ENCODE measurements around the gene ST3GAL4.
"Not testable (repeated sequence)": the region's sequence is repeated elsewhere in the genome, so short reads cannot be mapped to it uniquely, and the experiment has no call there.

Gene ST3GAL4

GRCh38 chr11:126337474-126338241, 17.8 kb upstream of the ST3GAL4 start:
- H3K9me3 Mint-ChIP-seq: no peaks in the 10 kb centered on the region
- H3K27me3 Mint-ChIP-seq: no peaks in the 10 kb centered on the region
- H3K4me3 Mint-ChIP-seq: no peak overlapping the region
- no peak for ATAC-seq
- H3K27ac Mint-ChIP-seq: no peak overlapping the region
- peaks cover 82% of the 10 kb centered on the region for H3K36me3 Mint-ChIP-seq
- peaks cover 9% of the 10 kb centered on the region for H3K4me1 Mint-ChIP-seq

- Mint-ChIP-seq H3K4me1 (peaks cover 9% of the 10 kb centered on the region), H3K4me3 (no peak overlapping the region), H3K36me3 (peaks cover 82% of the 10 kb centered on the region), H3K27ac (no peak overlapping the region), H3K9me3 (no peaks in the 10 kb centered on the region), H3K27me3 (no peaks in the 10 kb centered on the region)
- ATAC-seq: no peak
Measured at GRCh38 chr11:126338346-126339055, 17.0 kb upstream of the ST3GAL4 start.

- no peak for ATAC-seq
- Mint-ChIP-seq H3K27ac (no peak overlapping the region), H3K9me3 (no peaks in the 10 kb centered on the region), H3K27me3 (no peaks in the 10 kb centered on the region), H3K4me1 (peaks cover 9% of the 10 kb centered on the region), H3K4me3 (no peak overlapping the region), H3K36me3 (peaks cover 82% of the 10 kb centered on the region)
Measured at GRCh38 chr11:126339073-126339862, 16.2 kb upstream of the ST3GAL4 start.

- Mint-ChIP-seq H3K27ac (no peak overlapping the region), H3K36me3 (peaks cover 86% of the 10 kb centered on the region), H3K4me1 (peaks cover 9% of the 10 kb centered on the region), H3K27me3 (no peaks in the 10 kb centered on the region), H3K9me3 (no peaks in the 10 kb centered on the region), H3K4me3 (no peak overlapping the region)
- no peak for ATAC-seq
Measured at GRCh38 chr11:126339863-126340434, 15.5 kb upstream of the ST3GAL4 start.

- Mint-ChIP-seq H3K27ac (no peak overlapping the region), H3K9me3 (no peaks in the 10 kb centered on the region), H3K27me3 (no peaks in the 10 kb centered on the region), H3K4me3 (no peak overlapping the region), H3K4me1 (peaks cover 8% of the 10 kb centered on the region), H3K36me3 (peaks cover 90% of the 10 kb centered on the region)
- ATAC-seq: no peak
Measured at GRCh38 chr11:126340960-126341606, 14.4 kb upstream of the ST3GAL4 start.

GRCh38 chr11:126341760-126342161, 13.7 kb upstream of the ST3GAL4 start:
- Mint-ChIP-seq H3K27ac (no peak overlapping the region), H3K9me3 (no peaks in the 10 kb centered on the region), H3K4me1 (peaks cover 5% of the 10 kb centered on the region), H3K36me3 (peaks cover 87% of the 10 kb centered on the region), H3K27me3 (no peaks in the 10 kb centered on the region), H3K4me3 (no peak overlapping the region)
- ATAC-seq: no peak

GRCh38 chr11:126343051-126343450, 12.4 kb upstream of the ST3GAL4 start:
- Mint-ChIP-seq H3K27me3 (no peaks in the 10 kb centered on the region), H3K36me3 (peaks cover 87% of the 10 kb centered on the region), H3K27ac (no peak overlapping the region), H3K4me3 (no peak overlapping the region), H3K4me1 (peaks cover 5% of the 10 kb centered on the region), H3K9me3 (no peaks in the 10 kb centered on the region)
- no peak for ATAC-seq

GRCh38 chr11:126344141-126345080, 11.1 kb upstream of the ST3GAL4 start:
- Mint-ChIP-seq H3K4me3 (no peak overlapping the region), H3K27ac (peak overlapping the region; percentile 31), H3K27me3 (no peaks in the 10 kb centered on the region), H3K9me3 (no peaks in the 10 kb centered on the region), H3K36me3 (peaks cover 86% of the 10 kb centered on the region), H3K4me1 (peaks cover 5% of the 10 kb centered on the region)
- no peak for ATAC-seq

GRCh38 chr11:126345283-126345682, 10.2 kb upstream of the ST3GAL4 start:
- Mint-ChIP-seq H3K36me3 (peaks cover 79% of the 10 kb centered on the region), H3K9me3 (no peaks in the 10 kb centered on the region), H3K4me1 (peaks cover 5% of the 10 kb centered on the region), H3K27ac (peak overlapping the region; percentile 61), H3K4me3 (no peak overlapping the region), H3K27me3 (no peaks in the 10 kb centered on the region)
- no peak for ATAC-seq

GRCh38 chr11:126345759-126346585, 9.5 kb upstream of the ST3GAL4 start:
- Mint-ChIP-seq H3K4me1 (peaks cover 5% of the 10 kb centered on the region), H3K4me3 (no peak overlapping the region), H3K9me3 (no peaks in the 10 kb centered on the region), H3K27me3 (no peaks in the 10 kb centered on the region), H3K36me3 (peaks cover 79% of the 10 kb centered on the region), H3K27ac (peak overlapping the region; percentile 61)
- no peak for ATAC-seq

- H3K27ac Mint-ChIP-seq: peak overlapping the region; percentile 61
- H3K36me3 Mint-ChIP-seq: peaks cover 73% of the 10 kb centered on the region
- no peaks in the 10 kb centered on the region for H3K9me3 Mint-ChIP-seq
- no peak overlapping the region for H3K4me3 Mint-ChIP-seq
- peaks cover 5% of the 10 kb centered on the region for H3K4me1 Mint-ChIP-seq
- no peak for ATAC-seq
- no peaks in the 10 kb centered on the region for H3K27me3 Mint-ChIP-seq
Measured at GRCh38 chr11:126346586-126346940, 8.9 kb upstream of the ST3GAL4 start.

- not testable (repeated sequence) for H3K27ac Mint-ChIP-seq, H3K9me3 Mint-ChIP-seq, ATAC-seq, H3K4me3 Mint-ChIP-seq, H3K4me1 Mint-ChIP-seq, H3K27me3 Mint-ChIP-seq
- peaks cover 69% of the 10 kb centered on the region for H3K36me3 Mint-ChIP-seq
Measured at GRCh38 chr11:126346946-126347345, 8.5 kb upstream of the ST3GAL4 start.
